Measurements from ENCODE around the gene LIMCH1. TPM values are rescaled to one million over a fixed set of nuclear protein-coding genes. Genes with fewer than 3 reads are reported as not detected.

LIMCH1 gene
- polyA plus RNA-seq, 1 of the 3 experiments (the other 2 are of a cell fraction) = 1.2 TPM

GRCh38 chr4:41554905-41555304 lies 16.9 kb downstream of the LIMCH1 start:
- TF ChIP-seq MXI1 (IDR thresholded peaks at IDR 0.05; ENCODE audit: low read depth, low read length) (no peak), ZBTB33 (IDR thresholded peaks at IDR 0.05; ENCODE audit: borderline replicate concordance, low read depth) (no peak), USF1 (IDR thresholded peaks at IDR 0.05; ENCODE audit: borderline replicate concordance, low read depth) (no peak), RFX5 (IDR thresholded peaks at IDR 0.05; ENCODE audit: low read length) (no peak), NRF1 (IDR thresholded peaks at IDR 0.05; ENCODE audit: low read depth, low read length) (no peak), POLR2AphosphoS5 (IDR thresholded peaks at IDR 0.05; ENCODE audit: low read depth, low read length) (no peak), FOXJ3 (CRISPR knock-in tag; IDR thresholded peaks at IDR 0.05) (no peak), SIN3A (IDR thresholded peaks at IDR 0.05; ENCODE audit: borderline replicate concordance, low read depth, low read length) (no peak), SMC3 (IDR thresholded peaks at IDR 0.05; ENCODE audit: low read depth, low read length) (no peak), FOXM1 (IDR thresholded peaks at IDR 0.05; ENCODE audit: low read depth) (no peak), GABPA (IDR thresholded peaks at IDR 0.05; ENCODE audit: low read depth) (no peak), TCF12 (IDR thresholded peaks at IDR 0.05) (no peak), RAD21 (IDR thresholded peaks at IDR 0.05; ENCODE audit: low read length) (no peak)
- no peak overlapping the region for H3K4me2 ChIP-seq
- POLR2A ChIA-PET = no interaction called here
- no peak for DNase-seq
- H3K9me3 ChIP-seq = no peaks in the 10 kb centered on the region
- no peak overlapping the region for H3K9ac ChIP-seq
- H4K20me1 ChIP-seq (ENCODE audit: insufficient read depth) = no peaks in the 10 kb centered on the region
- no peaks in the 10 kb centered on the region for H3K36me3 ChIP-seq (replicated peaks in 1 of 2; ENCODE audit: control insufficient read depth in 1 of 2, insufficient read depth in 2 of 2, low read length in 1 of 2)
- CTCF ChIA-PET = interaction anchor here (1.2 kb wide), 1 partner anchor 96 kb away, joined by 3 read pairs; no protein-coding TSS in a partner anchor
- H3F3A ChIP-seq (replicated peaks; ENCODE audit: insufficient read depth) = no peaks in the 10 kb centered on the region
- H3K27ac ChIP-seq (ENCODE audit: low read depth in 2 of 2, low read length in 1 of 2) = no peak overlapping the region
- H3K27me3 ChIP-seq (ENCODE audit: insufficient read depth) = no peaks in the 10 kb centered on the region
- no peaks in the 10 kb centered on the region for H3K9me2 ChIP-seq
- no peak overlapping the region for H3K4me3 ChIP-seq (ENCODE audit: low read depth in 2 of 2, low read length in 1 of 2)
- no peaks in the 10 kb centered on the region for H3K4me1 ChIP-seq (ENCODE audit: control insufficient read depth in 1 of 2, insufficient read depth in 2 of 2, low read depth in 1 of 2, low read length in 1 of 2)
- H3K79me2 ChIP-seq (ENCODE audit: insufficient read depth) = no peaks in the 10 kb centered on the region
- 55% methylated on average over 4 of the region's 4 CpGs for WGBS (ENCODE audit: low lambda C conversion rate)
- no peak overlapping the region for H2AFZ ChIP-seq (ENCODE audit: low read depth)

- Histone ChIP-seq H2AFZ (ENCODE audit: low read depth) (no peak overlapping the region), H3K9me3 (no peaks in the 10 kb centered on the region), H3K4me3 (ENCODE audit: low read depth in 2 of 2, low read length in 1 of 2) (no peak overlapping the region), H3K79me2 (ENCODE audit: insufficient read depth) (no peaks in the 10 kb centered on the region), H3K27ac (ENCODE audit: low read depth in 2 of 2, low read length in 1 of 2) (no peak overlapping the region), H3F3A (replicated peaks; ENCODE audit: insufficient read depth) (no peaks in the 10 kb centered on the region), H3K4me1 (ENCODE audit: control insufficient read depth in 1 of 2, insufficient read depth in 2 of 2, low read depth in 1 of 2, low read length in 1 of 2) (no peaks in the 10 kb centered on the region), H3K36me3 (replicated peaks in 1 of 2; ENCODE audit: control insufficient read depth in 1 of 2, insufficient read depth in 2 of 2, low read length in 1 of 2) (no peaks in the 10 kb centered on the region), H3K27me3 (ENCODE audit: insufficient read depth) (no peaks in the 10 kb centered on the region), H3K9me2 (no peaks in the 10 kb centered on the region), H4K20me1 (ENCODE audit: insufficient read depth) (no peaks in the 10 kb centered on the region), H3K9ac (no peak overlapping the region), H3K4me2 (no peak overlapping the region)
- CTCF ChIA-PET = no interaction called here
- WGBS (ENCODE audit: low lambda C conversion rate) = 63% methylated on average over 1 of the region's 1 CpG
- no peak for TF ChIP-seq ELF1 (IDR thresholded peaks at IDR 0.05)
- no peak for TF ChIP-seq EP300 (IDR thresholded peaks at IDR 0.05; ENCODE audit: borderline replicate concordance in 1 of 2, low read depth in 1 of 2, low read length in 1 of 2)
- no peak for DNase-seq
- POLR2A ChIA-PET = no interaction called here
These were observed 18.6 kb downstream of the LIMCH1 start for GRCh38 chr4:41556526-41556925.
